NCI-H146 treated with DMSO at 0.1 percent for 48 hours (cell line): ENCODE data around the gene PARP11.
"Not testable (repeated sequence)": the region's sequence is repeated elsewhere in the genome, so short reads cannot be mapped to it uniquely, and the experiment has no call there.

ENCODE experiments used
- DNase-seq: peaks from one replicate; lab custom pipeline; 2025; ENCODE audit not compliant: unreplicated experiment; lab: John Stamatoyannopoulos, UW

PARP11 gene

GRCh38 chr12:3882896-3883564, 9.8 kb upstream of the PARP11 start:
- no peak for DNase-seq

GRCh38 chr12:3882406-3882805, 9.2 kb upstream of the PARP11 start:
- DNase-seq: no peak

GRCh38 chr12:3881281-3881950, 8.2 kb upstream of the PARP11 start:
- DNase-seq: no peak

GRCh38 chr12:3879846-3880245, 6.6 kb upstream of the PARP11 start:
- DNase-seq: no peak

- no peak for DNase-seq
These were observed 1.8 kb downstream of the PARP11 start for GRCh38 chr12:3871356-3871755.

- DNase-seq: no peak
These were observed 3.3 kb downstream of the PARP11 start for GRCh38 chr12:3869865-3870264.

- DNase-seq: no peak
These were observed 3.8 kb downstream of the PARP11 start for GRCh38 chr12:3869433-3869832.

- no peak for DNase-seq
These were observed 9.4 kb downstream of the PARP11 start for GRCh38 chr12:3863756-3864155.

- DNase-seq: no peak
These were observed 30.7 kb downstream of the PARP11 start for GRCh38 chr12:3842517-3842916.

- DNase-seq: no peak
These were observed 31.4 kb downstream of the PARP11 start for GRCh38 chr12:3841783-3842182.

GRCh38 chr12:3840833-3841232, 32.4 kb downstream of the PARP11 start:
- not testable (repeated sequence) for DNase-seq

- not testable (repeated sequence) for DNase-seq
These were observed 33.5 kb downstream of the PARP11 start for GRCh38 chr12:3839745-3840144.

- not testable (repeated sequence) for DNase-seq
These were observed 34.3 kb downstream of the PARP11 start for GRCh38 chr12:3838701-3839548.

GRCh38 chr12:3838076-3838475, 35.1 kb downstream of the PARP11 start:
- no peak for DNase-seq

GRCh38 chr12:3837049-3837448, 36.1 kb downstream of the PARP11 start:
- DNase-seq: no peak

- no peak for DNase-seq
These were observed 36.6 kb downstream of the PARP11 start for GRCh38 chr12:3836641-3837040.

- no peak for DNase-seq
These were observed 37.3 kb downstream of the PARP11 start for GRCh38 chr12:3835914-3836313.

- no peak for DNase-seq
These were observed 38.4 kb downstream of the PARP11 start for GRCh38 chr12:3834774-3835173.

- DNase-seq: no peak
These were observed 39.4 kb downstream of the PARP11 start for GRCh38 chr12:3833670-3834310.

GRCh38 chr12:3832738-3833137, 40.5 kb downstream of the PARP11 start:
- DNase-seq: no peak

GRCh38 chr12:3828888-3829287, 44.3 kb downstream of the PARP11 start:
- no peak for DNase-seq
